Cardiac fibroblast (primary cell): Measurements from ENCODE around the gene ZNF618.

Experiments used
- DNase-seq, 2 donors: peaks; one replicate each; pipeline versions ENCODE4 v3.0.0 to v3.0.0-alpha.2; 2010; ENCODE audit warnings: low read depth in 2 of 2
- H3K4me3 ChIP-seq, 2 donors: replicated peaks in 1 of 2; 1 replicate in 1 of 2; 2 replicates in 1 of 2; pipeline ENCODE4 v1.5.1; 2011; ENCODE audit warnings: low read depth in 2 of 2, low read length in 2 of 2, mild to moderate bottlenecking in 2 of 2, moderate library complexity in 1 of 2
- CTCF ChIP-seq: IDR thresholded peaks from one replicate; pipeline ENCODE4 v1.5.1; 2011; ENCODE audit warnings: low read depth, mild to moderate bottlenecking, low read length, inconsistent platforms

The ZNF618 gene

GRCh38 chr9:114016629-114017423 is 140.7 kb downstream of the ZNF618 start:
- no peak overlapping the region for H3K4me3 ChIP-seq
- DNase-seq, result no peak
- TF ChIP-seq CTCF, result no peak

GRCh38 chr9:114017741-114018715 is 141.9 kb downstream of the ZNF618 start:
- no peak for DNase-seq
- no peak for TF ChIP-seq CTCF
- H3K4me3 ChIP-seq, result no peak overlapping the region

GRCh38 chr9:114021578-114021977 is 145.5 kb downstream of the ZNF618 start:
- no peak for DNase-seq
- no peak overlapping the region for H3K4me3 ChIP-seq
- no peak for TF ChIP-seq CTCF

- DNase-seq, result no peak
- H3K4me3 ChIP-seq, result no peak overlapping the region
- TF ChIP-seq CTCF, result no peak
These were observed 147.9 kb downstream of the ZNF618 start for GRCh38 chr9:114023961-114024360.

GRCh38 chr9:114025196-114025753 is 149.2 kb downstream of the ZNF618 start:
- no peak for TF ChIP-seq CTCF
- no peak for DNase-seq
- H3K4me3 ChIP-seq, result no peak overlapping the region

GRCh38 chr9:114025760-114026159 is 149.7 kb downstream of the ZNF618 start:
- no peak for TF ChIP-seq CTCF
- H3K4me3 ChIP-seq, result no peak overlapping the region
- no peak for DNase-seq
